ENCODE data around the gene UBR4. TPM values are rescaled to one million over a fixed set of nuclear protein-coding genes. Genes with fewer than 3 reads are reported as not detected.

The UBR4 gene
- total RNA-seq, 1 experiment from 2014 or later, result 131 TPM

- H3K27me3 Mint-ChIP-seq (ENCODE audit: low read depth), result no peaks in the 10 kb centered on the region
- no peak overlapping the region for H2BK12ac ChIP-seq (ENCODE audit: insufficient read length, low read depth, low read length)
- H3K27me3 ChIP-seq (ENCODE audit: insufficient read depth, low read length), result no peaks in the 10 kb centered on the region
- peaks cover 45% of the 10 kb centered on the region for H3K79me2 ChIP-seq (ENCODE audit: insufficient read depth, low read length)
- no peak overlapping the region for H3K27ac ChIP-seq (ENCODE audit: insufficient read length, low read depth, low read length)
- no peak overlapping the region for H2BK120ac ChIP-seq (ENCODE audit: low read depth, low read length, poor library complexity, severe bottlenecking)
- H4K8ac ChIP-seq (replicated peaks; ENCODE audit: insufficient read length, low read depth, low read length), result no peak overlapping the region
- peaks cover 8% of the 10 kb centered on the region for H3K79me1 ChIP-seq (ENCODE audit: insufficient read depth, low read depth, low read length, poor library complexity, severe bottlenecking)
- H3K14ac ChIP-seq (ENCODE audit: insufficient read depth, low read length), result no peak overlapping the region
- H3K9me3 Mint-ChIP-seq, result no peaks in the 10 kb centered on the region
- H3T11ph ChIP-seq (ENCODE audit: low read length), result no peak overlapping the region
- H3K56ac ChIP-seq (ENCODE audit: insufficient read length, low read depth, low read length), result no peak overlapping the region
- H3K23ac ChIP-seq (ENCODE audit: insufficient read length, low read depth, low read length), result no peak overlapping the region
- no peaks in the 10 kb centered on the region for H3K9me3 ChIP-seq (ENCODE audit: control insufficient read depth, low read depth, low read length)
- no peak overlapping the region for H3K9ac ChIP-seq (ENCODE audit: extremely low read depth, insufficient read length, low read length)
- peak overlapping the region in 1 of 2 experiments; percentile 97; a peak in 1 of 5 replicates for H3K4me3 Mint-ChIP-seq
- no peak overlapping the region for H2AK5ac ChIP-seq (ENCODE audit: insufficient read length, low read length)
- H4K5ac ChIP-seq (ENCODE audit: insufficient read length, low read depth, low read length), result no peak overlapping the region
- H3K18ac ChIP-seq (ENCODE audit: insufficient read length, low read depth, low read length), result no peak overlapping the region
- no peak overlapping the region for H2AFZ ChIP-seq (ENCODE audit: low read length)
- no peak overlapping the region for H3K4me2 ChIP-seq (ENCODE audit: insufficient read depth, insufficient read length, low read length)
- H3K4ac ChIP-seq (ENCODE audit: low read depth, low read length), result no peak overlapping the region
- no peaks in the 10 kb centered on the region for H4K20me1 ChIP-seq (ENCODE audit: control insufficient read depth, insufficient read depth, insufficient read length)
- no peak overlapping the region for H4K91ac ChIP-seq (ENCODE audit: insufficient read length, low read depth, low read length)
- H3K4me1 Mint-ChIP-seq, result peaks cover 20 to 22% of the 10 kb centered on the region in 2 experiments
- no peak overlapping the region for H2BK15ac ChIP-seq (ENCODE audit: low read depth, low read length)
- peaks cover 34 to 60% (median 45%) of the 10 kb centered on the region in 3 experiments; a peak in 6 of 7 replicates for H3K36me3 Mint-ChIP-seq (ENCODE audit: insufficient read depth in 1 of 3, low read depth in 3 of 3)
- H3K4me1 ChIP-seq (ENCODE audit: insufficient read depth, low read length), result peaks cover 4% of the 10 kb centered on the region; the same call in 1 of the 2 replicates
- peak overlapping the region in 1 of 3 experiments; percentile 35; a peak in 2 of 7 replicates for H3K27ac Mint-ChIP-seq
- no peak for DNase-seq
- TF ChIP-seq CTCF (conservative IDR thresholded peaks at IDR 0.05), result no peak
- peaks cover 7% of the 10 kb centered on the region for H3K23me2 ChIP-seq (ENCODE audit: insufficient read length, low read depth, low read length, poor library complexity, severe bottlenecking)
- no peak overlapping the region for H2BK20ac ChIP-seq (ENCODE audit: low read depth, low read length, poor library complexity, severe bottlenecking)
- H2BK5ac ChIP-seq (ENCODE audit: insufficient read length, low read length), result no peak overlapping the region
Measured at GRCh38 chr1:19254416-19254815, 44.4 kb upstream of the UBR4 start.
